GM21381 (cell line): ENCODE data around the gene OR56A5.

Experiments
- ATAC-seq: cut with Tn5 transposase; IDR thresholded peaks from one replicate; pipeline ENCODE4 v1.9.1; 2021; ENCODE audit warnings: mild to moderate bottlenecking, moderate library complexity; ENCODE audit not compliant: unreplicated experiment

Gene OR56A5

GRCh38 chr11:5933116-5933515 lies 35.2 kb downstream of the OR56A5 start:
- no peak for ATAC-seq

- no peak for ATAC-seq
These were observed 35.6 kb downstream of the OR56A5 start for GRCh38 chr11:5932671-5933070.

GRCh38 chr11:5931061-5931460 lies 37.2 kb downstream of the OR56A5 start:
- no peak for ATAC-seq

- ATAC-seq = no peak
These were observed 37.7 kb downstream of the OR56A5 start for GRCh38 chr11:5930614-5931013.

- ATAC-seq = no peak
These were observed 38.5 kb downstream of the OR56A5 start for GRCh38 chr11:5929571-5930368.

- no peak for ATAC-seq
These were observed 39.5 kb downstream of the OR56A5 start for GRCh38 chr11:5928811-5929210.

- ATAC-seq = no peak
These were observed 40.0 kb downstream of the OR56A5 start for GRCh38 chr11:5928271-5928670.

- peak; percentile 22 for ATAC-seq
These were observed 44.5 kb downstream of the OR56A5 start for GRCh38 chr11:5923794-5924193.

GRCh38 chr11:5923427-5923776 lies 44.9 kb downstream of the OR56A5 start:
- peak; percentile 52 for ATAC-seq

- peak; percentile 62 for ATAC-seq
These were observed 45.4 kb downstream of the OR56A5 start for GRCh38 chr11:5922749-5923426.
